Fibroblast of skin of left quadriceps (primary cell): Measurements from ENCODE around the gene ADGRV1.
"Not testable (repeated sequence)": the region's sequence is repeated elsewhere in the genome, so short reads cannot be mapped to it uniquely, and the experiment has no call there.

Experiments used
- DNase-seq, 2 experiments: peaks; one replicate each; pipeline ENCODE4 v3.0.0-alpha.2; 2013; ENCODE audit warnings: low read depth in 2 of 2

ADGRV1 gene

GRCh38 chr5:90718387-90718786 is 159.8 kb downstream of the ADGRV1 start:
- no peak for DNase-seq

GRCh38 chr5:90739567-90739966 is 181.0 kb downstream of the ADGRV1 start:
- no peak for DNase-seq

- no peak for DNase-seq
Observed at GRCh38 chr5:90740244-90740799, 181.7 kb downstream of the ADGRV1 start.

- DNase-seq: no peak
Observed at GRCh38 chr5:90741022-90741564, 182.5 kb downstream of the ADGRV1 start.

- no peak for DNase-seq
Observed at GRCh38 chr5:90746119-90746518, 187.5 kb downstream of the ADGRV1 start.

- no peak for DNase-seq
Observed at GRCh38 chr5:90747175-90747574, 188.6 kb downstream of the ADGRV1 start.

- DNase-seq: no peak
Observed at GRCh38 chr5:90747693-90748092, 189.1 kb downstream of the ADGRV1 start.

GRCh38 chr5:90759119-90759518 is 200.5 kb downstream of the ADGRV1 start:
- DNase-seq: no peak

- DNase-seq: no peak
Observed at GRCh38 chr5:90767710-90768109, 209.1 kb downstream of the ADGRV1 start.

GRCh38 chr5:90770006-90770541 is 211.5 kb downstream of the ADGRV1 start:
- DNase-seq: not testable (repeated sequence)

- no peak for DNase-seq
Observed at GRCh38 chr5:90777959-90778358, 219.4 kb downstream of the ADGRV1 start.

- DNase-seq: peak; percentile 32 to 36
Observed at GRCh38 chr5:90783460-90784333, 225.1 kb downstream of the ADGRV1 start.

- no peak for DNase-seq
Observed at GRCh38 chr5:90786756-90787155, 228.2 kb downstream of the ADGRV1 start.

GRCh38 chr5:90792725-90793124 is 234.1 kb downstream of the ADGRV1 start:
- DNase-seq: no peak

GRCh38 chr5:90793183-90793582 is 234.6 kb downstream of the ADGRV1 start:
- DNase-seq: no peak

- not testable (repeated sequence) for DNase-seq
Observed at GRCh38 chr5:90796919-90797318, 238.3 kb downstream of the ADGRV1 start.

- DNase-seq: not testable (repeated sequence)
Observed at GRCh38 chr5:90800082-90800481, 241.5 kb downstream of the ADGRV1 start.

GRCh38 chr5:90800515-90800914 is 241.9 kb downstream of the ADGRV1 start:
- DNase-seq: not testable (repeated sequence)

GRCh38 chr5:90802474-90803317 is 244.1 kb downstream of the ADGRV1 start:
- DNase-seq: peak in 1 of 2 experiments; percentile 8

GRCh38 chr5:90803381-90803780 is 244.8 kb downstream of the ADGRV1 start:
- no peak for DNase-seq

- DNase-seq: no peak
Observed at GRCh38 chr5:90803876-90804275, 245.3 kb downstream of the ADGRV1 start.

GRCh38 chr5:90807496-90807895 is 248.9 kb downstream of the ADGRV1 start:
- DNase-seq: no peak
